Esophagus squamous epithelium (tissue), 4 donors: ENCODE measurements around the gene SOX8.

Source experiments
- POLR2A ChIP-seq, 4 donors: fragments of 450-650 bp; IDR thresholded peaks; one replicate each; pipeline ENCODE4 v1.6.1; 2017; ENCODE audit warnings: antibody characterized with exemption in 4 of 4, mild to moderate bottlenecking in 4 of 4, moderate library complexity in 3 of 4
- TF ChIP-seq, protein P1 (sequence below), 6 experiments: fragments of 450-650 bp in 4 of 6; fragments of 200-600 bp in 2 of 6; sonication (generic) in 2 of 6; IDR thresholded peaks; one replicate each; pipeline ENCODE4 v1.5.1; 2016 to 2019; ENCODE audit warnings: antibody characterized with exemption in 6 of 6, mild to moderate bottlenecking in 4 of 6, moderate library complexity in 4 of 6

DNA sequence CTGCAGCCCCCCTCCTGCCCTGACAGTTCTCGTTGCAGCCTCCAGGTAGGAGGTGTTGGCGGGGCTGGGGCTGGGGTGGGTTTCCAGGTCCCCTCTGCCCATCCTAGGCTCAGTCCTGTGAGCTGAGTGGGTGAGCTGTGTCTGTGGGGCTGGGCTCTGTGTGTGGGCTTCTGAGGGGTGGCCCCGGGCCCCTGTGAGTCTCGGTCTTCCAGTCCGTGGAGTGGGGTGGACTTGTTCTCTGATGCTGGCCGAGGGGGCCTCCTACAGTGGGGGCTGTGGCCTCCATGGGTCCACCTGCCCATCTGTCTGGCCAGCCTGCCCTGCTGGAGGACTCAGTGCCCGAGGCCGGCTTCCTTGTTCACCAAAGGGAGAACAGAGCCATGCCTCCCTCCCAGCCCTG, 32.7 kb downstream of the SOX8 start:
- no peak for TF ChIP-seq POLR2A (IDR thresholded peaks at IDR 0.05)
- TF ChIP-seq, protein P1, sequence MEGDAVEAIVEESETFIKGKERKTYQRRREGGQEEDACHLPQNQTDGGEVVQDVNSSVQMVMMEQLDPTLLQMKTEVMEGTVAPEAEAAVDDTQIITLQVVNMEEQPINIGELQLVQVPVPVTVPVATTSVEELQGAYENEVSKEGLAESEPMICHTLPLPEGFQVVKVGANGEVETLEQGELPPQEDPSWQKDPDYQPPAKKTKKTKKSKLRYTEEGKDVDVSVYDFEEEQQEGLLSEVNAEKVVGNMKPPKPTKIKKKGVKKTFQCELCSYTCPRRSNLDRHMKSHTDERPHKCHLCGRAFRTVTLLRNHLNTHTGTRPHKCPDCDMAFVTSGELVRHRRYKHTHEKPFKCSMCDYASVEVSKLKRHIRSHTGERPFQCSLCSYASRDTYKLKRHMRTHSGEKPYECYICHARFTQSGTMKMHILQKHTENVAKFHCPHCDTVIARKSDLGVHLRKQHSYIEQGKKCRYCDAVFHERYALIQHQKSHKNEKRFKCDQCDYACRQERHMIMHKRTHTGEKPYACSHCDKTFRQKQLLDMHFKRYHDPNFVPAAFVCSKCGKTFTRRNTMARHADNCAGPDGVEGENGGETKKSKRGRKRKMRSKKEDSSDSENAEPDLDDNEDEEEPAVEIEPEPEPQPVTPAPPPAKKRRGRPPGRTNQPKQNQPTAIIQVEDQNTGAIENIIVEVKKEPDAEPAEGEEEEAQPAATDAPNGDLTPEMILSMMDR (IDR thresholded peaks at IDR 0.05) = no peak
